Naive thymus-derived CD4-positive, alpha-beta T cell (primary cell): ENCODE data around the gene ZNF488. TPM values are rescaled to one million over a fixed set of nuclear protein-coding genes. Genes with fewer than 3 reads are reported as not detected.

Source experiments
- ATAC-seq: fragments of 150-1000 bp; cut with Tn5 transposase; 2 replicates; pipeline ENCODE4 v1.10.0; 2021; ENCODE audit warnings: mild to moderate bottlenecking, moderate library complexity
- CTCF ChIA-PET: fragments of 350-600 bp; sonication (Branson Sonifier 250); formaldehyde crosslinking; loops from one replicate; lab custom pipeline; 2021; ENCODE audit warnings: antibody characterized with exemption; lab: Charles Lee
- POLR2A ChIA-PET: fragments of 350-600 bp; sonication (Branson Sonifier 250); formaldehyde crosslinking; loops from one replicate; lab custom pipeline; 2021; ENCODE audit warnings: antibody characterized with exemption, inconsistent platforms; lab: Charles Lee
- DNase-seq, 9 donors: peaks; one replicate each; pipeline versions ENCODE4 v3.0.0 to v3.0.0-alpha.2; 2020 to 2022; ENCODE audit warnings: mixed read lengths in 1 of 9
- H3K27ac ChIP-seq: one replicate; pipeline ENCODE4 v1.7.0; 2013; ENCODE audit warnings: mild to moderate bottlenecking, low read depth, low read length, moderate library complexity
- H3K27me3 ChIP-seq, 2 donors: one replicate each; pipeline ENCODE4 v1.7.0; 2013; ENCODE audit warnings: low read length in 2 of 2, mild to moderate bottlenecking in 2 of 2, moderate library complexity in 2 of 2; ENCODE audit not compliant: control insufficient read depth in 2 of 2, insufficient read depth in 2 of 2
- H3K36me3 ChIP-seq, 3 experiments: 1 replicate in 2 of 3; 2 replicates in 1 of 3; pipeline ENCODE4 v1.7.0; 2013; ENCODE audit warnings: low read length in 3 of 3, mild to moderate bottlenecking in 3 of 3, moderate library complexity in 1 of 3; ENCODE audit not compliant: insufficient read depth in 3 of 3, control insufficient read depth in 2 of 3
- H3K4me1 ChIP-seq, 2 donors: one replicate each; pipeline ENCODE4 v1.7.0; 2013; ENCODE audit warnings: low read length in 2 of 2, mild to moderate bottlenecking in 2 of 2, moderate library complexity in 1 of 2; ENCODE audit not compliant: control insufficient read depth in 2 of 2, insufficient read depth in 2 of 2
- H3K4me3 ChIP-seq: 2 replicates; pipeline ENCODE4 v1.7.0; 2013; ENCODE audit warnings: mild to moderate bottlenecking, low read length
- H3K9me3 ChIP-seq, 3 experiments: 1 replicate in 2 of 3; 2 replicates in 1 of 3; pipeline ENCODE4 v1.7.0; 2013; ENCODE audit warnings: low read length in 3 of 3; ENCODE audit not compliant: control insufficient read depth in 2 of 3
- H3K27ac Mint-ChIP-seq, 9 donors: one replicate each; pipeline ENCODE4 v1.8.0; 2020 to 2022; ENCODE audit warnings: mixed read lengths in 9 of 9, mild to moderate bottlenecking in 8 of 9, moderate library complexity in 5 of 9, inconsistent platforms in 2 of 9
- H3K27me3 Mint-ChIP-seq, 5 donors: one replicate each; pipeline ENCODE4 v1.8.0; 2021 to 2022; ENCODE audit warnings: mixed read lengths in 5 of 5, mild to moderate bottlenecking in 1 of 5
- H3K36me3 Mint-ChIP-seq, 5 donors: one replicate each; pipeline ENCODE4 v1.8.0; 2020 to 2022; ENCODE audit warnings: mixed read lengths in 5 of 5, mild to moderate bottlenecking in 3 of 5, inconsistent platforms in 1 of 5
- H3K4me1 Mint-ChIP-seq, 7 donors: one replicate each; pipeline ENCODE4 v1.8.0; 2020 to 2022; ENCODE audit warnings: mixed read lengths in 7 of 7, mild to moderate bottlenecking in 3 of 7, inconsistent platforms in 1 of 7
- H3K4me3 Mint-ChIP-seq, 10 donors: one replicate each; pipeline ENCODE4 v1.8.0; 2020 to 2022; ENCODE audit warnings: mild to moderate bottlenecking in 10 of 10, mixed read lengths in 10 of 10, moderate library complexity in 6 of 10, inconsistent platforms in 2 of 10
- H3K9me3 Mint-ChIP-seq, 11 donors: one replicate each; pipeline ENCODE4 v1.8.0; 2020 to 2022; ENCODE audit warnings: mixed read lengths in 11 of 11, mild to moderate bottlenecking in 4 of 11, inconsistent platforms in 1 of 11, moderate library complexity in 1 of 11
- intact Hi-C, 2 donors: fragments of 100-400 bp; cut with micrococcal nuclease; formaldehyde crosslinking; loops; one replicate each; pipeline ENCODE4 v1.15.1; 2023
- polyA plus RNA-seq, 2 donors: library from polyadenylated mRNA; unstranded; fragments of 300-500 nt; fragmentation: Illumina TruSeq; gene quantifications; one replicate each; pipeline ENCODE4 v1.2.3, GENCODE V29; 2021
- total RNA-seq, 6 experiments: library from RNA in 5 of 6; stranded (reverse) in 5 of 6; gene quantifications; 1 replicate in 5 of 6; 2 replicates in 1 of 6; pipeline ENCODE4 v1.2.3 and lab custom pipeline; 2021 to 2026

Gene ZNF488
- total and polyA plus RNA-seq, 7 experiments from 2014 or later = 0.12 TPM; not detected in 6

DNA sequence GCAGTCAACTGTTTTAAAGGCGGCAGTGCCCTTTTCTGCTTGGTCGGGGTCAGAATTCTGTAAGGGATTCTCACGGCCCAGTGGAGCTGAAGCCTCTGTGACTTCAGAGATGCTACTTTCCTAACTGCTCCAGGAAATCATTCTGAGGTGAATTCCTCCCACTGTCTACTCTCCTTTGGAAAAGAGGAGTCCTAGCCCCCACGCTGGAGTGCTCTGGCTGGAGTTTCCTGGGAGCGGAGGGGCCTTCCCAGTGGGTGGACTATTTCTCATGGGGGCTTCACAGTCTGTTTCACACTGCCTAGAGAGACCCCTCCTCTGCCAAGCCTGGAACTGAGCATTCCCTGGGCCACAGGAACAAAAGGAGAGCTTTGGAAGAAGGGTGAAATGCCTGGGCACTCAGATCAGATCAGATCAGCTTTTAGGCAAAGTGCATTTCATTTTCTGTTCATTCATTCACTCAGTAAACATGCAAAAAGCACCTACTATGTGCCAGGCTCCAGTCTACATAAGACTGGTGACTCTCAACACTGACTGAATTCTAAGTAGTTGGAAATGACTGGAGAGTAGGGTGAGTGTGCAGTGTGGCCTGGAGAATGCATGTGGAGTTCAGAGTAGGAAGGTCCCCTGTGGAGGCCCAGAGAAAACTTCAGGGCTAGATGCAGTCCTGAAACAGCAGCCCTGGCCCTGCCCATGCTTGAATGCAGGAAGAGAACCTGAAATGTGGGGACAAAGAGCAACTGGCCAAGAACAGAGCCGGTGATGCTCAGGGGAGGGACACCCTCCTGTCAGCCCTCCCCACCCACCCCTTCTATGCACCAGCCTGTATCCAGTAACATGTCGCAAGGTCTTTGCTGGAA lies 12.2 kb downstream of the ZNF488 start:
- no peaks in the 10 kb centered on the region for H3K4me1 ChIP-seq
- DNase-seq (peak in 1 of 9 donors; percentile 1), ATAC-seq (no peak)
- no peaks in the 10 kb centered on the region for H3K27me3 ChIP-seq
- H3K27me3 Mint-ChIP-seq = peaks cover 16 to 28% (median 23%) of the 10 kb centered on the region in 5 donors
- H3K27ac Mint-ChIP-seq = no peak overlapping the region
- H3K9me3 Mint-ChIP-seq = no peaks in the 10 kb centered on the region
- no peak overlapping the region for H3K4me3 ChIP-seq
- no peak overlapping the region for H3K27ac ChIP-seq
- H3K36me3 ChIP-seq = no peaks in the 10 kb centered on the region
- ChIA-PET POLR2A (no interaction called here), CTCF (no interaction called here)
- H3K4me3 Mint-ChIP-seq = no peak overlapping the region
- no peaks in the 10 kb centered on the region for H3K36me3 Mint-ChIP-seq
- intact Hi-C loops = no loop called here
- peaks cover 0 to 5% (median 0%) of the 10 kb centered on the region in 7 donors for H3K4me1 Mint-ChIP-seq
- H3K9me3 ChIP-seq = no peaks in the 10 kb centered on the region

DNA sequence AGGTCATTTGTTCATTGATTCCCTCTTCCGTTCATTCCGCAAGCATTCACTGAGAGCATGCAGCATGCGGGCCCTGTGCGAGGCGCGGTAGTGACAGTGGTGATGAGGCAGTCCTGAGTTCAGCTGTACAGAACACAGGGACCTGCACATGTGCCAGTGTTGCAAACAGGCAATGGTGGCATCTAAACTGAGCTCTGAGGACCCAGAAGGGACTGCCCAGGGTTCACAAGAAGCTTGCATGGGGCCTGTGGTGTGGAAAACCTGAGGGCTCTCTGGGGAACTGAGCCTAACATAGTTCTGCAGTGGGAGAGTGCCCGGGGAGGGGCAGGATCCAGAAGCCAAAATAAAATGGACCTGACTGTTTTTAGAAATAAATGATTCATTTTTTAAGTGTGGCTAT lies 13.2 kb downstream of the ZNF488 start:
- Mint-ChIP-seq H3K27ac (no peak overlapping the region), H3K36me3 (no peaks in the 10 kb centered on the region), H3K4me3 (no peak overlapping the region), H3K4me1 (peaks cover 0 to 5% (median 0%) of the 10 kb centered on the region in 7 donors), H3K9me3 (no peaks in the 10 kb centered on the region), H3K27me3 (peaks cover 8 to 18% (median 14%) of the 10 kb centered on the region in 5 donors)
- H3K27me3 ChIP-seq = no peaks in the 10 kb centered on the region
- no peaks in the 10 kb centered on the region for H3K9me3 ChIP-seq
- H3K4me3 ChIP-seq = no peak overlapping the region
- H3K27ac ChIP-seq = no peak overlapping the region
- no peaks in the 10 kb centered on the region for H3K4me1 ChIP-seq
- ChIA-PET POLR2A (no interaction called here), CTCF (no interaction called here)
- no peak for DNase-seq
- no peaks in the 10 kb centered on the region for H3K36me3 ChIP-seq
- intact Hi-C loops = no loop called here
- no peak for ATAC-seq

- ChIA-PET POLR2A (no interaction called here), CTCF (no interaction called here)
- no peak overlapping the region for H3K27ac ChIP-seq
- Mint-ChIP-seq H3K27ac (no peak overlapping the region), H3K4me3 (no peak overlapping the region), H3K36me3 (no peaks in the 10 kb centered on the region), H3K27me3 (peaks cover 2 to 11% (median 8%) of the 10 kb centered on the region in 5 donors), H3K9me3 (no peaks in the 10 kb centered on the region), H3K4me1 (peaks cover 0 to 5% (median 0%) of the 10 kb centered on the region in 7 donors)
- ATAC-seq = no peak
- no peaks in the 10 kb centered on the region for H3K27me3 ChIP-seq
- no peaks in the 10 kb centered on the region for H3K36me3 ChIP-seq
- H3K4me3 ChIP-seq = no peak overlapping the region
- no peaks in the 10 kb centered on the region for H3K9me3 ChIP-seq
- no peaks in the 10 kb centered on the region for H3K4me1 ChIP-seq
- intact Hi-C loops = no loop called here
- DNase-seq = no peak
These were observed 13.9 kb downstream of the ZNF488 start for GRCh38 chr10:47370015-47370767.

DNA sequence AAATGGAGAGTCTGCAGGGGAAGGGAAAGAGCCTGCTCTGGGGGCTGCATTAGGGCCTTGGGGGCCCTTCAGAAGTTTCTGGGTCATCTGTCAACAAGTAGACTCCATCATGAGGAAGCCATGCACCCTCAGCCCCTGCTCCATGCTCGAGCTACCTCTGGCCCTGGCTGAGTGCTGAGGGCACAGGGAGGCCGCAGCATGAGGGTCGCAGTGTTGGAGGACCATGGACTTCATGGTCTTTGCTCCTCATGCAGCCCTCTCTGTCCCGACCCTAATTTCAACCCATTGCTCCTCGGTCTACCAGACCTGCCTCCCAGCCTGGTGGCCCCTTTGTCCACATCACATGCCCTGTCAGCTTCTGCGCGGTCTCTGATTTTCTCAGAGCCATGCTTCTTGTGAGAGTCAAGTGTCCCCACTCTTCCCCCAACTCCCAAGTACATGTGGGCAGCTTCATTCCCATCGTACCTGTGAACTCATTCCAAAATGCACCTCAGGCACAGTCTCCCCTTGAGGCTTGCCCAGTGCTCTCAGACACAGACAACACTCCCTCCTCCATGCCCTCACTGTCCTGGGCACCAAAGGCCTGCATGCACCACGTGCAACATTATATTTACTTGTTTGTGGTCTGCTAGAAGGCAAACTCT lies 14.7 kb downstream of the ZNF488 start:
- Histone ChIP-seq H3K27ac (no peak overlapping the region), H3K36me3 (no peaks in the 10 kb centered on the region), H3K9me3 (no peaks in the 10 kb centered on the region), H3K27me3 (no peaks in the 10 kb centered on the region), H3K4me3 (no peak overlapping the region), H3K4me1 (no peaks in the 10 kb centered on the region)
- Mint-ChIP-seq H3K27ac (no peak overlapping the region), H3K4me3 (no peak overlapping the region), H3K27me3 (peaks cover 0 to 10% (median 5%) of the 10 kb centered on the region in 5 donors), H3K4me1 (peaks cover 0 to 5% (median 0%) of the 10 kb centered on the region in 7 donors), H3K36me3 (no peaks in the 10 kb centered on the region), H3K9me3 (no peaks in the 10 kb centered on the region)
- ATAC-seq (no peak), DNase-seq (no peak)
- ChIA-PET POLR2A (no interaction called here), CTCF (no interaction called here)
- intact Hi-C loops = no loop called here

DNA sequence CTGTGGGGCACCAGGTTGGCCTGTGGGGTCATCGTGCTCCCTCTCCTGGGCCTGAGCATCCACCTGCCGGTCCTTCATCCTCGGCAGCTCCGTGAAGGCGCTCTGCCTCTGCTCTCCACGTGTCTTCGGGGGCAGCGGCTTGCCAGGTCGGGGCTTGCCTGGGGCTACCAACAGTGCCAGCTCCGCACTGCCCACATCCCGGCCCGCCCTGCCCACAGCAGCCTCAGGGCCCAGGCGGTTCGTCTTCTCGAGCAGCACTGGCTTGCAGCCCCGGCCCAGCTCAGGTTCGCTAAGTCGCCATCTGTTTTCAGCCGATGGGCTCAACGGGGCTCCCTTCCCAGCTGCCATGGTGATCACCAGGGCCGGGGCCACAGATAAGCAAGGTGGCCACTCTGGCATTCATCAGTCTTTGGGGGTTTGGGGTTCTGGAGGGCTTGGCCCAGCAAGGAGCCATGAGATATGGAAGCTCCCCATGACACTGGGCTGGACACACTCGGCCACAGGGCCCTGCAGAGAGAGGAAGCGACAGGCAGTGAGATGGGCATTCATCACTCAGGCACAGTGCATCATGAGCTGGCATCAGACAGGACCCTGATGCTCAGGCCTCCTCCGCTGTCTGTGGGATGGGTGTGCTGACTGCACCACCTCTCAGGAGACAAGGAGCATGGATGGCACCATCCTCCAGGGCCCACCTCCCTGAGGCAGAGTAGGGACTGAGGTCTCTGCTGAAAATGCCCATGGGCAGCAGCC lies 15.5 kb downstream of the ZNF488 start:
- H3K4me1 Mint-ChIP-seq = peaks cover 0 to 5% (median 0%) of the 10 kb centered on the region in 7 donors
- POLR2A ChIA-PET = no interaction called here
- no peak for DNase-seq

GRCh38 chr10:47367646-47368045 lies 16.4 kb downstream of the ZNF488 start:
- no peak overlapping the region for H3K27ac ChIP-seq
- no peak for DNase-seq
- no peak overlapping the region for H3K4me3 Mint-ChIP-seq
- no peaks in the 10 kb centered on the region for H3K4me1 ChIP-seq
- H3K27ac Mint-ChIP-seq = peak overlapping the region in 1 of 9 donors; percentile 29
- CTCF ChIA-PET = no interaction called here
- H3K4me1 Mint-ChIP-seq = peaks cover 0 to 3% (median 0%) of the 10 kb centered on the region in 7 donors
- H3K9me3 ChIP-seq = no peaks in the 10 kb centered on the region
- POLR2A ChIA-PET = no interaction called here
- intact Hi-C loops = no loop called here
- ATAC-seq = no peak
- H3K4me3 ChIP-seq = no peak overlapping the region
- no peaks in the 10 kb centered on the region for H3K27me3 ChIP-seq
- no peaks in the 10 kb centered on the region for H3K27me3 Mint-ChIP-seq
- peaks cover 0 to 1% (median 0%) of the 10 kb centered on the region in 11 donors for H3K9me3 Mint-ChIP-seq
- no peaks in the 10 kb centered on the region for H3K36me3 Mint-ChIP-seq
- H3K36me3 ChIP-seq = no peaks in the 10 kb centered on the region

More for the DNA sequence above, 15.5 kb downstream of the ZNF488 start:
- H3K9me3 ChIP-seq = no peaks in the 10 kb centered on the region
- no peaks in the 10 kb centered on the region for H3K27me3 ChIP-seq
- CTCF ChIA-PET = no interaction called here
- H3K27me3 Mint-ChIP-seq = peaks cover 0 to 4% (median 2%) of the 10 kb centered on the region in 5 donors
- H3K4me1 ChIP-seq = no peaks in the 10 kb centered on the region
- H3K4me3 ChIP-seq = no peak overlapping the region
- no peak for ATAC-seq
- intact Hi-C loops = no loop called here
- no peaks in the 10 kb centered on the region for H3K36me3 Mint-ChIP-seq
- H3K27ac ChIP-seq = no peak overlapping the region
- H3K36me3 ChIP-seq = no peaks in the 10 kb centered on the region
- H3K4me3 Mint-ChIP-seq = no peak overlapping the region
- H3K27ac Mint-ChIP-seq = no peak overlapping the region
- H3K9me3 Mint-ChIP-seq = peaks cover 0 to 1% (median 0%) of the 10 kb centered on the region in 11 donors
